ENCODE data around the gene BCAS1.

The BCAS1 gene

DNA sequence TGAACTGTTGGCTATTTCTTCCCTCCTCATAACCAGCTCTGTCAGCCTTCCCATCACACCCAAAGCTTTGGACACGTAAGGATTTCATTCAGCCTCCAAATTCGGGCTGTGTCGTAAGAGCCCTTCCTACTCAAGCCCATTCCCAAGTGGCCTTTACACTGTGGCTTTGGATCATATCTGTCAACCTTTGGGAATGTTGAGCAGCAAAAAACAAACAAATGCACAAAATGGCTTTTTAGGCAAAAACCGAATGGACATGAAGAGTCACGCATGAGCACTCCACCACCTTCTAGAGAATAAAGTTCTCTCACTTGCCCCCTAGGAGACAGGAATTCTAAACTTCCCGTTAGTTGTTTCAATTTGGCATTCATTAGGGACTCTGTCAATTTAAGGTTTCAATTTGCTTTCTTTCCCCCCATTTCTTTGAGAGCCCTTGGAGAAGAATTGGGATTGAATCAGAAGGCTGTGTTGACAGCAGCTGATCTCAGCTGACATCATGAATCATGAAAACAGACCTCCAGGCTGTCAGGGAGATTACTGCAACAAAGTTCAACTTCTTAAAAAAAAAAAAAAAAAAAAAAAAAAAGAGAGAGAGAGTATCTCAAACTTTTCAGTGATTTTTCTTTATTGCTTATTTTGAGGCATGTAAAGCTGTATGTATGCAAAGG is 110.3 kb downstream of the BCAS1 start:
- no peak overlapping the region for H3K4me3 ChIP-seq (replicated peaks; ENCODE audit: low read depth, low read length)
- DNase-seq (ENCODE audit: extremely low read depth, low read depth), result no peak
- TF ChIP-seq, protein P1, sequence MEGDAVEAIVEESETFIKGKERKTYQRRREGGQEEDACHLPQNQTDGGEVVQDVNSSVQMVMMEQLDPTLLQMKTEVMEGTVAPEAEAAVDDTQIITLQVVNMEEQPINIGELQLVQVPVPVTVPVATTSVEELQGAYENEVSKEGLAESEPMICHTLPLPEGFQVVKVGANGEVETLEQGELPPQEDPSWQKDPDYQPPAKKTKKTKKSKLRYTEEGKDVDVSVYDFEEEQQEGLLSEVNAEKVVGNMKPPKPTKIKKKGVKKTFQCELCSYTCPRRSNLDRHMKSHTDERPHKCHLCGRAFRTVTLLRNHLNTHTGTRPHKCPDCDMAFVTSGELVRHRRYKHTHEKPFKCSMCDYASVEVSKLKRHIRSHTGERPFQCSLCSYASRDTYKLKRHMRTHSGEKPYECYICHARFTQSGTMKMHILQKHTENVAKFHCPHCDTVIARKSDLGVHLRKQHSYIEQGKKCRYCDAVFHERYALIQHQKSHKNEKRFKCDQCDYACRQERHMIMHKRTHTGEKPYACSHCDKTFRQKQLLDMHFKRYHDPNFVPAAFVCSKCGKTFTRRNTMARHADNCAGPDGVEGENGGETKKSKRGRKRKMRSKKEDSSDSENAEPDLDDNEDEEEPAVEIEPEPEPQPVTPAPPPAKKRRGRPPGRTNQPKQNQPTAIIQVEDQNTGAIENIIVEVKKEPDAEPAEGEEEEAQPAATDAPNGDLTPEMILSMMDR (IDR thresholded peaks at IDR 0.05; ENCODE audit: low read depth, low read length, missing control alignments), result no peak

DNA sequence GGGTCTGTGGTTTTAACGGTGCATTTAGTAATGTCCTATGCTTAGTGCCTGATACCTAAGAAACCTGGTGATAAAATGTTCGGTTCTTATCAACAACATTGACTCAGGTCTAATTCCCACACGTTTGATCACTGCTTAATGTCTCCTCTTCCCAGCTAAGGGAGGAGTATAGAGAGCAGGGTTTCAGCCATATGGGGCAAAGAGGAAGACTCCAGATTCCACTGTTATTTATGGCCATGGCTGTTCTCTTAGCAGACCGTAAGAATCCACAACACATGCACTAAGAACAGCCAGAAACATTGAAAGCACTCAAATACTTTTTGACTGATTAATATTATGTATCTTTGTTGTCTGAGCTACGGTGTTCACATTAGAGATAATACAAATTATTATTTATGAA is 112.1 kb downstream of the BCAS1 start:
- H3K4me3 ChIP-seq (replicated peaks; ENCODE audit: low read depth, low read length), result no peak overlapping the region
- no peak for DNase-seq (ENCODE audit: extremely low read depth, low read depth)
- TF ChIP-seq, protein P1 (IDR thresholded peaks at IDR 0.05; ENCODE audit: low read depth, low read length, missing control alignments), result no peak

DNA sequence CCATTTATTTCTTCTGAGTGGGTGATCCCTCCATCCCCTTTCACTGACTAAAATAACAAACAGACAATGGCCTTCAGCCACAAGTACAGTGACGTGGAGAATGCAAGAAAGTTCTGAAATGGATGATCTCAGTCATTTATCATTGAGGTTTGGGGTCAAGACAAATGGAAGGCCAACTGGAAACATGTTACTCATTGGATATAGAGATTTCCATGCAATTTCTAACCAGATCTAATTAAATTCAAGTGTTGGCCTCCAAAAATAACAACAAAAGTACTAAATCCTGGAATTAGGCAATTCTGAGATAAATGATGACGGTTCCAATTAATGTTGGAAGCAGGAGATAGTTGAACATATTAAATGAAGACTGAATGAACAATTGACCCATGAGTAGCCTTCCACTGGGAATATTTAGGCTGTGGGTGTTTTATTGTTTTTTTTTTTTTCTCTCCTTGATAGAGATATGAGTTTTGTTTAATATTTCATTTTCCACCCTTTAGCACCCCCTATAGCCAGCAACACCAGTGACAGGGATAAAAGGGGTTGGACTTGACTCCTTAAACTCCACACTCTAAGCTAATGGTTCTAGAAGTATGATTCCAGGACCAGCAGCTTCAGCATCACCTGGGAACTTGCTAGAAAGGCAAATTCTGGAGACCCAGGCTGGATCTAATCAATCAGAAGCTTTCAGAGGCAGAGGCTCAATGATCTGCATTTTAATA is 112.8 kb downstream of the BCAS1 start:
- no peak for DNase-seq (ENCODE audit: extremely low read depth, low read depth)
- TF ChIP-seq, protein P1 (IDR thresholded peaks at IDR 0.05; ENCODE audit: low read depth, low read length, missing control alignments), result no peak
- no peak overlapping the region for H3K4me3 ChIP-seq (replicated peaks; ENCODE audit: low read depth, low read length)

DNA sequence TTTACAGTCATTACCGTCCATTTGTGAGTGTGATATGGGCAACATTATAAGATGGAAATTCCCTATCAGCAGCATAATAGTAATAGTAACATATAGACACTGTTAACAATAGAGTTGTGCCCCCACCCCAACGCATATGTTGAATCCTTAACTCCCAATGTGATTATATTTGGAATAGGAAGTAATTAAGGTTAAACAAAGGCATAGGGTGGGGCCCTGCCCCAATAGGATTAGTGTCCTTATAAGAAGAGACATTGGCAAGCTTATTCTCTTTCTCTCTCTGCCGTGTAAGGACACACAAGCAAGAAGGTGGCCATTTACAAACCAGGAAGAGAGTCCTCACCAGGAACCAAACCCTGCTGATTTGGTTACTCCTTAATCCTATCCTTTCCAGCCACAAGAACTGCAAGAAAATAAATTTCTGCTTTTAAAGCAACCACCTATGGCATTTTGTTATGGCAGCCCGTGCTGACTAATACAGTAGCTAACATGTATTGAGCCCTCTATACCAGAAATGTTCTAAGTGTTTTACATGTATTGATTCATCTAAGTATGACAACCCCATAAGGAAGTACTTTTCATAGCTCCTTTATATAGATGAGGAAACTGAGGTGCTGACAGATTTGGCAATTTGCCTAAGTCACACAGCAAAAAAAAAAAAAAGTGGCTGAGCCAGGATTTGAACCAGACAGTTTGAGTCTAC is 114.2 kb downstream of the BCAS1 start:
- DNase-seq (ENCODE audit: extremely low read depth, low read depth), result no peak
- no peak overlapping the region for H3K4me3 ChIP-seq (replicated peaks; ENCODE audit: low read depth, low read length)
- TF ChIP-seq, protein P1 (IDR thresholded peaks at IDR 0.05; ENCODE audit: low read depth, low read length, missing control alignments), result no peak

DNA sequence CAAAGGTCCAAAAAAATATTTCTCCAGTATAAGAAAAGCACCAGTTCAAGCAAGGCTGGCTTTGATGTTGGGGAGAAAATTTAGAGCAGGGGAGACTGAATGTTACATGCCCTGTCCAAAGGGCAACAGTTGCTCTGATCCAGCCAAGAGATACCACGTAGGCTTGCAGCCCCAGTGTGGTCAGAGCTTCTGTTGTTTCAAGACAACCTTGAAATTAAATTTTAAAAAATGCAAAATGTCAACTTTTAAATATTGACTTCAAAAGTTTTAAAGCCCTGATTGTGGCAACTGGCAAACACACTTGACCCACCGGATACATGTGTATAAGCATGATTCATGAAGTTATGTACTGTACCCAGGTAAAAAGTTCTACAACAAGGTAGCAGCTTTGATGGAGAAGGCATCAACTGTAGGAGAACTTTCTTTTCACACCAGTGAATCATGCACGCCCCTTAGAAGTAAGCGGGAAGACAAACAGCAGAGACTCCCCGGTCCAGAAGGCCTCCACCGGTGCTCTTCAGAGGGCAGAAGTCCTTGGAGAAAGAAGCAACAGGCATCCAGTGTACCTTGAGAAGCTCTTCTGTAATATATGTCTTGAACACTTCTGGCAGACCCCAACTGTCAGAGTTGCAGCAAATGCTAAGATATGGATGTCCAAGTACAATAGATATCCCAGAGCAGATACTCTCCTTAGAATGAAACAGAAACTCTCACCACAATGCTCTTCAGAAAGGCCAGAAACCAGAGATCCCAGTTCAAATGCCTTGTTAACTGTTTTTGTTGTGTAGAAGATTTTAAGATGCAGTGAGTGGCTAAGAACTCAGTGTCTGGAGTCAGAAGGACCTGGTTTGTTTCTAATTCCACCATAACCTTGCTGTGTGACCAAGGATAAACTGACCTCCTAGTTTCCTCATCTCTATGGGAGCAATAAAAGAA is 115.4 kb downstream of the BCAS1 start:
- H3K4me3 ChIP-seq (replicated peaks; ENCODE audit: low read depth, low read length), result no peak overlapping the region
- no peak for DNase-seq (ENCODE audit: extremely low read depth, low read depth)
- TF ChIP-seq, protein P1 (IDR thresholded peaks at IDR 0.05; ENCODE audit: low read depth, low read length, missing control alignments), result no peak

DNA sequence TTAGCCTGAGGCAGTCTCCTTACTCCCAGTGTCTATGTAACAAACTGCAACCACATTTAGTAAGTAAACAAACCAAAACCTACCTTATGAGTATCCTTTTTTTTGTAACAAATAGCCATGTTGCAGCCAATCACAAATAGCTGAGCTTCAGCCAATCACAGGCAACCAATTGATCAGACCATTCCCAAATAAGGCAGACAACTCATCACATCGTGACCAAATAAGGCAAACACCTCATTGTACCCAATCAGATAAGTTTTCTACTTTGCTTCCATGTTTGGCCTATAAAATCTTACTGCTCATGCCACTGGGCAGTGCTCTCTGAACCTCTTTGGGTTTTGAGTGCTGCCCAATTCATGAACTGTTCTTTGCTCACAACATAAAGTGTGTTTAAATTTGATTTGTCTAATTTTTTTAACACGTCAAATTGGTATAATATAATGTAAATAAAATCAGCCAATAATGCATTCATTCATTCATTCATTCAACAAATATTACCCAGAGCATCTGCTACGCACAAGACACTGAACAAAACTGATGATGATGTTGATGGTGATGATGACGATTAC is 117.8 kb downstream of the BCAS1 start:
- TF ChIP-seq, protein P1 (IDR thresholded peaks at IDR 0.05; ENCODE audit: low read depth, low read length, missing control alignments), result no peak
- DNase-seq (ENCODE audit: extremely low read depth, low read depth), result no peak
- no peak overlapping the region for H3K4me3 ChIP-seq (replicated peaks; ENCODE audit: low read depth, low read length)

All from HFF-Myc (cell line).